Activated T-helper 1 cell treated with Interleukin-2 at 50 U/mL for 16 hours (primary cell): Measurements from ENCODE around the gene PFDN1.

ENCODE experiments used
- DNase-seq: peaks from one replicate; pipeline ENCODE4 v3.0.0-alpha.2; 2020; ENCODE audit warnings: low read depth

PFDN1 gene

GRCh38 chr5:140328036-140328764 lies 25.3 kb upstream of the PFDN1 start:
- no peak for DNase-seq

GRCh38 chr5:140327589-140327988 lies 24.7 kb upstream of the PFDN1 start:
- no peak for DNase-seq

DNA sequence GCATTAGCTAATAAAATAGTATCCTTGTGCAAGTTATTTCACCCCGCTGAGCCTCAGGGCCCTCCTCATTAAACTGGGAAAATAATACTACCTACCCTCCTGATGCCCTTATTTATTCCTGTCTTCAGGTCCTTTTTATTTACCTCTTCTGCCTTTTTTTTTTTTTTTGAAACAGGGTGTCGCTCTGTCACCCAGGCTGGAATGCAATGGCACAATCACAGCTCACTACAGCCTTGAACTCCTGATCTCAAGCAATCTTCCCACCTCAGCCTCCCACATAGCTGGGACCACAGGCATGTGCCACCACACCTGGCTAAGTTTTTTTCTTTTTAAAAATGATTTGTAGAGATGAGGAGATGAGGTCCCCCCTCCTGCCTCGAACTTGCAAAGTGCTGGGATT lies 22.6 kb upstream of the PFDN1 start:
- DNase-seq, result no peak

GRCh38 chr5:140324617-140325241 lies 21.8 kb upstream of the PFDN1 start:
- DNase-seq, result no peak

DNA sequence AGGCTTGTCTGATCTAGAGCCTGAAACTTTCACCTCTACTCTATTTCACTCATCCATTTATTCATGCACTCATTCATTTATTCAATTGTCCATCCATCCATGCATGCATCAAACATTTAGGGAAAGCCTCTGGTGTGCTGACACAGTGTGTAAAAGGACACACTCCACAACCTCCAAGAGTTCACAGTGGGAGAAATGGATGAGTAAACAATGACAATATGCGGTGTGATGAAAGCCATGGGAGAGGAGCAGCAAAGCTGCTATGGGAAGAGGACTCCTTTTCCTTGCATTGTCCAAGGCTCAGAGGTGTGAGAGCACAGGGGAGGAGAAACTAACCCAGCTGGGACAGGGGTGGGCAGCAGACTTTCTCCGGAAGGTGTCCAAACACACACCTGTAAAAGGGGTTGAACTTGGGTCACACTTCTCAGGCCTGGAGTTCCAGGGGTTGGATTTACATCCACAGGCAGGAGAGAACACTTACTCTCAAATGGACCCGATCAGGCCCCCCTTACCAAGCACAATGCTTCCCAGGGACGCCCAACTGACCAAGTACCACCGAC lies 21.2 kb upstream of the PFDN1 start:
- DNase-seq, result no peak

DNA sequence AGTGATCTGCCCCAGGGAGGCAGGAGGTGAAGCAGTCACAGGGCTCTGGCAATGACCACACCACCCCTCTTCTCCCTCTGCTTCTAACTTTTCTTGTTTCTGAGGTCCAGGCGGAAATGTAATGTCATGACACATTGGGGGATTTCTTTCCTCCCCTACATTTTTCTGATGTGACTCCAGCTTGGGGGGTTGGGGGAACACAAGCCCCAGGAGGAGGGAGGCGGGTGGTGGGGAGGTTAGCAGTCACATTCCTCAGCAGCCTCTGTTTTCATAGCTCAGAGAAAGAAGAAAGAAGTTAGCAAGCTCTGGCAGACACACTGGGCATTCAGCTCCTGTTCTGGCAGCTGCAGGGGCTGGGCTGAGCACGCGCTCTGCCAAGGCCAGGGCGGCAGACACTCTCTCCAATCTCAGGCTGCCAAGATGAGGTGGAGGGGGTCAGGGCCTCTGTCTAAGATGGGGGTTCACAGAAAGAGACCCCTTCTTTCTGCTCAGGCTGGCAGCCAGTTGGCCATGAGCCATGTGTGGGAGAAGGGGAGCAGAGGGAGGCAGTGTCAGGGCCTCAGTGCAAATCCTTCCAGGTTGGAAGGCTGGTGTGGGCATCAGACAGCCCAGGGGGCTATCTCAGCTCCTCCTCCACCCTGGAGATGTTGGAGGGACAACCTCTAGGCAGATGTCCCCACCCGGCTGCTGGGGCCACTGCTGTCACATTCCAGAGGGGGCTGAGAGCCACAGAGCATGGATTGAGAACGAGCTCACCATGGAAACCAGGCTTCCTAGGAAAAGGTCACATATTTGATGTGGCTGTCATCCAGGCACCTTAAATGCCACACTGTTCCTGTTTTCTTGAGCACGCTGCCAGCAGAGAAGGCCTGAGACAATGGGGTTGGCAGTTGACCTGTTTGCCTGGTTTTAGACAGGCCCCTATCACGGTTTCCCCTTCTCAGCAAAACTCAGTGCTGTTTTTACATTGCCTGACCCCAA lies 20.1 kb upstream of the PFDN1 start:
- DNase-seq, result no peak

DNA sequence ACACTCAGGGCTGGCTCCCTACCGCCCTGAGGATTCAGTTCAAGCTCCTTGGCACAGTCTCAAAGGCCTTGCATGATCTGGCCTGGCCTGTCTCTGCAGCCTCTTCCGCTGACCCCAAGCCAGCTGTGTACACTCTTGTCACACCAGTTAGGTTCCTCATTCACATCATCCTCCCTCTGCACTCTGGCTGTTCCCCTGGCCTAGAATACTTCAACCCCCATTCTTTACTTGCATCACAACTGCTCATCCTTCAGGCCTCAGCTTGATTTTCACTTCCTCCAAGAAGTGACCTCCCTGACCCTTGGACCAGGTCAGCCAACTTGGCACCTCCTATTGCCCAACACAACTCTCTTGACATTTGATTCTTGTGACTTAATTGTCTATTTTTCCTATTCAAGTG lies 18.9 kb upstream of the PFDN1 start:
- no peak for DNase-seq

- DNase-seq, result no peak
These were observed 16.9 kb upstream of the PFDN1 start for GRCh38 chr5:140319833-140320232.

- no peak for DNase-seq
These were observed 15.9 kb upstream of the PFDN1 start for GRCh38 chr5:140318792-140319191.

DNA sequence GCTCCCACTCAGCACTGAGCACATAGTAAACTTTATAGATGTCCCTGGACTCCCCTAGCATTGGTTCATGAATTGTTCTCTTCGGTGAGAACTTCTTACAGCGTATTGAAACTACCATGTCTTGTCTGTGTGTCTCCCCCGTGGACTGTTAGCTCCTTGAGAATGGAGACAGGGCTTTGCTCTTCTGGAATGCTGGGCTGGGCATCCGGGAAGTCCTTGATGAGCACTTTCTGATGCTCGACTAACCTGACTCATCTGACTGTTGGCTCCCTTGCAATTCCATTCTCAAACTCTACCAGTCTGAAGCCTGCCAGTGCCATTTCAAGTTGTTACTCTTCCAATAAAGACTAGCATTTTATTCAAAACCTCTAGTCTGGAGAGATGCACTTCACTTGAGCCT lies 15.0 kb upstream of the PFDN1 start:
- no peak for DNase-seq

GRCh38 chr5:140312791-140313189 lies 9.9 kb upstream of the PFDN1 start:
- no peak for DNase-seq

DNA sequence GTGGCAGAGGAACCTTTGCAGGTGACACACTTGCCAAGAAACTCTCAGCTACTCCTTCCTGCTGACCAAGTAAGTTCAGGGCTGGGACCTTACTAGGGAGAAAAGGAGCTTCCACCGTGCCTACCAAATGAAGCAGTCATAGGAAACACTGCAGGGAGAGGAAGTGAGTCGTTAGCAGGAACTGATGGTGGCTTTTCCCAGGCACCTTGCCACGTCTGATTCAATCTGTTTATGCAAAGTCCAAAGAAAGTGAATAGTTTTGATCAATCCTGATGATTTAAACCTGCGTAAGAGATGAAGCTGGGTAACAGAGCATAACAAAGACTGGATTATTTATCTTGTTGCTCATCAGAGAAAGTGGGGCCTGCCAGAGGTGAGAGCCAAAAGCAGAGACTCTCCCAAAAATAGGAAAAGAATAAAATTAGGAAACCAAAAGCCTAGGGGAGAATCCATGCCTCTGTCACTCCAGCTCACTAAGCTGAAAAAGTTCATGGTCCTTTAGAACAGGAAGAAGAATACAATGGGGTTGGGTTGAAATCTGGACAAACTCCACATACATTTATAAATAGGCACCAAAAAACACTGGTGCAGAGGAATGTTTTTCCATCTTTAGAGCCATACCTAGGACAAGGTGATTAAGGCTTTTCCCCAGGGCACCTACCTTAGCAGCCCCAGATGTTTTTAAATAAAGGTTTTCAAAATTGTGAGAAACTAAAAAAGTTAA lies 9.3 kb upstream of the PFDN1 start:
- no peak for DNase-seq

DNA sequence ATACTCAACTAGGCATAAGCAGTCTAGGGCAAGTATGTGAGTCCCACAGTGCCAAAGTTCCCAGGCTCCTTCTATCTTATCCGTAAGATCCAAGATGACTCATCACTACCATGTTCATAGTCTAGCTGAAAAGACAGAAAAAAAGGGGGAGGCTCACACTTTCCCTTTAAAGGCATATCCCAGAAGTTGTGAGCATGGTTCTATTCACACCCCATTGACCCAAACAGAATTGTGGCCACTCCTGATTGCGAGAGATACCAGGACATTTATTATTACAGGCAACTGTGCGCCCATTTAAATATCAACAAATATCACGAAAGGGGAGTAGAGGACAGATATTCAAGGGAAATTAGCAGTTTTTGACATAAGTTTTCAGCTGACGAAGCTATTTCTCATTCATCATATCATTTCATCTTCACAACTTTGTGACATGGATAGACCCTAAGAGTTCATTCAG lies 8.1 kb upstream of the PFDN1 start:
- DNase-seq, result no peak

DNA sequence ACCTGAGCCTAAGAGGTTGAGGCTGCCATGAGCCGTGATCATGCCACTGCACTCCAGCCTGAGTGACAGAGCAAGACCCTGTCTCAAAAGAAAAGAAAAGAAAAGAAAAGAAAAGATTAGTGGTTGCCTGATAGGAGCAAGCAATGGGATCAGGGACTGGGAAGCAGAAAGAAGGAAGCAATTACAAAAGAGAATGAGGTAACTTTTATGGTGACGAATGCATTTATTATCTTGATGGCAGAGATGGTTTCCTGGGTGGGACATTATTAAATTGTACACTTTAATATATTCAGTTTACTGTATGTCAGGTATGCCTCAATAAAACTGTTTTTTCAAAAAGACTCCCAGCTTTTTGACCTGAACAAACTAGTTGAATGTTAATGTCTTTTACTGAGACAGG lies 7.5 kb upstream of the PFDN1 start:
- DNase-seq, result no peak

DNA sequence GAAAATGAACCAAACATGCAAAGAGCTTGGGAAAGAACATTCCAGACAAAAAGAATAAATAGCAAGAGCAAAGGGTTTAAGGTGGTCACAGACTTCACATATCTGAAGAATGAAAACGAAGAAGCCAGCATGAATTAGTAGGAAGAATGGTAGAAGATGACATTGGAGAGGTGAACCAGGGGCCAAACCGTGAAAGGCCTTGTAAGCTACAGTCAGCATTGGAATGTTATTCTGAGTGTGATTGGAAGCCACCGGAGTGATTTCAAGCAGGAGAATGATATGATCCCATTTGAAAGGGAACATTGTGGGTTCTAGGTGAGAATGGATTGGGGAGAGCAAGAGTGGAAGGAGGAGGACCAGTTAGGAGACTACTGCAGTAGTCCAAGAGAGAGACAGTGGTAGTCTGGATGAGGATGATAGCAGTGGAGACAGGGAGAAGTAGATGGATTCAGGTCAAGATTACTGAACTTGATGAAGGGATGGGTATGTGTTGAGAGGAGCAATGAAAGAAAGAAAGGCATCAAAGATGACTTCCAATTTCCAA lies 6.9 kb upstream of the PFDN1 start:
- DNase-seq, result no peak

- no peak for DNase-seq
These were observed 2.6 kb upstream of the PFDN1 start for GRCh38 chr5:140305471-140305870.

DNA sequence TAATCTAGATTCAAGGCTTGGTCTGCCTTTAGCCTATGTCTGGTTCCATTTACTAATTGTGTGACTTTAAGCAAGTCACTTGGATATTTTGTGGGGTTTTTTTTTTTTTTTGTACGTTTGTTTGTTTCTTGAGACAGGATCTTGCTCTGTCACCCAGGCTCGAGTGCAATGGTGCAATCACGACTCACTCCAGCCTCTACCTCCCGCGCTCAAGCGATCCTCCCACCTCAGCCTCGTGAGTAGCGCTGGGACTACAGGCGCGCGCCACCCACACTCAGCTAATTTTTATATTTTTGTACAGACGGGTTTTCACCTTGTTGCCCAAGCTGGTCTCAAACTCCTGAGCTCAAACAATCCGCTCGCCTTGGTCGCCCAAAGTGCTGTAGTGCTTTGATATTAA lies 1.1 kb upstream of the PFDN1 start:
- no peak for DNase-seq

DNA sequence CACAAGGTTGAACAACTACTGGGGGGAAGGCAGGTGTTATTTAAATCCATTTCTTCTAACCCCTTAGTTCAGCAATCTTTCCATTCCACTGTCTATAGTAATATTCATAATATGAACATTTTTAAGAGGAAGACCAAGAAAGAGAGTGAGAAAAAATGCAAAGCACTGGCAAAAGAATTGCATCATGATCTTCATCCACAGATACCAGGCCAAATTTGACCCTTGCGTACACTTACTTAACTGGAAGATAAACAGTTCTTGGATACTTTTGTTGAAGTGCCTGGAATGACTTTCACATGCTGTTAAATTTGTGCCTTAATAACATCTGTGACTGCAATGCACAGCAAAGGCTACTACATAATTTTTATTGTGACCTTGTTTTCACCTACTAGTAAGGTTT lies 1.8 kb downstream of the PFDN1 start:
- DNase-seq, result no peak

DNA sequence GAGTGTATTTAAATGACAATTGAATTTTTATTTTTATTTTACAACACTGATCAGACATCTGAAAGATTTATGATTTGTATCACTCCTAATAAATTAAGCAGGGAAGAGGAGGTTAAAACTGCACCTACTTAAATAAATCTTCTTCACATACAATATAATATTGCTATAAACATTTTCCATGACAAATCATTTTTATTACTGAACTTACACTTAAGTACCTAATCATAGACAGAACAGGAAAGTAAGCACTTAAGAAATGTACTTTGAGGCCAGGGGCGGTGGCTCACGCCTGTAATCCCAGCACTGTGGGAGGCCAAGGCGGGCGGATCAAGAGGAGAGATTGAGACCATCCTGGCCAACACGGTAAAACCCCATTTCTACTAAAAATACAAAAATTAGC lies 3.8 kb downstream of the PFDN1 start:
- no peak for DNase-seq

DNA sequence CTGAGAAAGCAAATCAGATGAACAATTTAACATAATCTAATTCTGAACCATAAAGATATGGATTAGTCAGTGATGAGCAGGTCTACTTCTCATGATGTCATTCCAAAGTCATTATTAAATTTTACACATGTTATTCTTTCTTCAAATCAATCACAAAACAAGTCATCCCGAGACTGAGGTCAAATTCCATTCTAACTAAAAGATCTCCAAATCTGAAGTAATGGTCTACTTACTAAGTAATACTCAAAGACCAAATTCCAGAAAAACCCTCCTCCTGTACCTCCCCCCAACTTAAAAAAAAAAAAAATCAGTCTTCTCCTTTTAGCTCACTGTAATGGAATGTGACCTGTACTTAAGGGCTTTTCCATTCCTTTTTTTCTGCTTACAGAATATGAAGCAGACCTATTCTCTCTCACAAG lies 4.7 kb downstream of the PFDN1 start:
- DNase-seq, result no peak

GRCh38 chr5:140297283-140297682 lies 5.6 kb downstream of the PFDN1 start:
- DNase-seq, result no peak
